Karpas-422 (cell line): ENCODE results near the gene GNB4. TPM values are rescaled to one million over a fixed set of nuclear protein-coding genes. Genes with fewer than 3 reads are reported as not detected.

Experiments
- DNase-seq: peaks from one replicate; pipeline ENCODE4 v3.0.0-alpha.2; 2015
- H2AFZ ChIP-seq: fragments of 200-600 bp; sonication (generic); 2 replicates; pipeline ENCODE4 v1.6.1; 2014; ENCODE audit warnings: antibody characterized with exemption, low read length, mixed read lengths
- H3K27ac ChIP-seq: fragments of 200-600 bp; sonication (generic); 2 replicates; pipeline ENCODE4 v1.5.1; 2014; ENCODE audit warnings: mild to moderate bottlenecking, low read length, moderate library complexity
- H3K27me3 ChIP-seq: fragments of 200-600 bp; sonication (generic); 2 replicates; pipeline ENCODE4 v1.6.1; 2014; ENCODE audit warnings: low read length, mixed read lengths
- H3K36me3 ChIP-seq: fragments of 200-600 bp; sonication (generic); 2 replicates; pipeline ENCODE4 v1.6.1; 2014; ENCODE audit warnings: low read length, mixed read lengths; ENCODE audit not compliant: insufficient read depth
- H3K4me1 ChIP-seq: fragments of 200-600 bp; sonication (generic); 2 replicates; pipeline ENCODE4 v1.6.1; 2014; ENCODE audit warnings: mild to moderate bottlenecking, low read length, mixed read lengths
- H3K4me2 ChIP-seq: fragments of 200-600 bp; sonication (generic); 2 replicates; pipeline ENCODE4 v1.6.1; 2014; ENCODE audit warnings: low read length, low read depth, mild to moderate bottlenecking; ENCODE audit not compliant: poor library complexity, severe bottlenecking
- H3K4me3 ChIP-seq: fragments of 200-600 bp; sonication (generic); 2 replicates; pipeline ENCODE4 v1.5.1; 2014; ENCODE audit warnings: mild to moderate bottlenecking, antibody characterized with exemption, low read length, mixed read lengths
- H3K79me2 ChIP-seq: fragments of 200-600 bp; sonication (generic); 2 replicates; pipeline ENCODE4 v1.6.1; 2014; ENCODE audit warnings: mild to moderate bottlenecking, low read length, mixed read lengths
- H3K9ac ChIP-seq: fragments of 200-600 bp; sonication (generic); 2 replicates; pipeline ENCODE4 v1.6.0; 2014; ENCODE audit warnings: low read length
- H3K9me2 ChIP-seq: fragments of 200-600 bp; sonication (generic), shearing (Covaris generic); replicated peaks from 2 replicates; pipeline ENCODE4 v1.6.0; 2014; ENCODE audit warnings: mild to moderate bottlenecking, low read length, moderate library complexity; ENCODE audit not compliant: insufficient read depth
- H3K9me3 ChIP-seq: fragments of 300-700, 200-600 bp; sonication (generic); 2 replicates; pipeline ENCODE4 v1.6.1; 2014; ENCODE audit warnings: low read length, mixed read lengths
- H4K20me1 ChIP-seq: fragments of 200-600 bp; sonication (generic); 2 replicates; pipeline ENCODE4 v1.6.1; 2014; ENCODE audit warnings: mild to moderate bottlenecking, antibody characterized with exemption, low read length, low read depth; ENCODE audit not compliant: insufficient read depth
- small RNA-seq: library from RNA; depleted of rRNA; stranded (forward); fragments of <200 nt; gene quantifications from one replicate; pipeline ENCODE3, GENCODE V24; 2014
- total RNA-seq: library from RNA; depleted of rRNA; stranded (reverse); fragments of >200 nt; shearing (Covaris generic); gene quantifications from 2 replicates; pipeline ENCODE4 v1.2.3, GENCODE V29; 2014; ENCODE audit warnings: low replicate concordance; rRNA removed

GNB4 gene
- total RNA-seq, 1 experiment from 2014 or later, result 0.78 TPM

GRCh38 chr3:179347345-179348194 lies 103.7 kb downstream of the GNB4 start, which contains the start of gene MFN1:
Gene MFN1, plus strand, starts transcription at chr3:179347709. Its CDS starts 1,143 bp downstream, at chr3:179348852.
- peaks cover 38% of the 10 kb centered on the region for H3K79me2 ChIP-seq
- H3K4me1 ChIP-seq, result peaks cover 32% of the 10 kb centered on the region
- no peaks in the 10 kb centered on the region for H3K9me3 ChIP-seq
- peak within 1 kb of the TSS; percentile 76 for H3K4me2 ChIP-seq
- H3K9ac ChIP-seq, result peak within 1 kb of the TSS; percentile 78
- DNase-seq, result peak; percentile 96
- peak within 1 kb of the TSS; percentile 83 for H3K4me3 ChIP-seq
- H3K27ac ChIP-seq, result peak within 1 kb of the TSS; percentile 81
- H3K27me3 ChIP-seq, result no peaks in the 10 kb centered on the region
- peaks cover 17% of the 10 kb centered on the region for H3K36me3 ChIP-seq
- H2AFZ ChIP-seq, result peak within 1 kb of the TSS; percentile 90
- H4K20me1 ChIP-seq, result no peaks in the 10 kb centered on the region
- no peaks in the 10 kb centered on the region for H3K9me2 ChIP-seq

Small RNA genes within 50 kb of the gene (small RNA-seq; reads per million reads assigned to genes)
- gene AC007620.1, result not detected

Other genes with a start within 250 kb of the GNB4 start
- 17.1 and 28.3 TPM in 2 replicates for gene KCNMB3, start 200.4 kb downstream of the GNB4 start, total RNA-seq
- gene ZNF639, start 128.4 kb downstream of the GNB4 start, total RNA-seq, result 54.9 and 70.8 TPM in 2 replicates
- gene MFN1, start 103.8 kb downstream of the GNB4 start, total RNA-seq, result 26.1 and 58.9 TPM in 2 replicates
- 50.9 and 68.6 TPM in 2 replicates for gene ACTL6A, start 111.5 kb upstream of the GNB4 start, total RNA-seq
- 37.3 and 56.1 TPM in 2 replicates for gene MRPL47, start 153.2 kb upstream of the GNB4 start, total RNA-seq
- 132 and 137 TPM in 2 replicates for gene NDUFB5, start 153.3 kb upstream of the GNB4 start, total RNA-seq
- gene USP13, start 201.6 kb upstream of the GNB4 start, total RNA-seq, result 17.5 and 22.1 TPM in 2 replicates